ENCODE measurements around the gene PMM2.

PMM2 gene

DNA sequence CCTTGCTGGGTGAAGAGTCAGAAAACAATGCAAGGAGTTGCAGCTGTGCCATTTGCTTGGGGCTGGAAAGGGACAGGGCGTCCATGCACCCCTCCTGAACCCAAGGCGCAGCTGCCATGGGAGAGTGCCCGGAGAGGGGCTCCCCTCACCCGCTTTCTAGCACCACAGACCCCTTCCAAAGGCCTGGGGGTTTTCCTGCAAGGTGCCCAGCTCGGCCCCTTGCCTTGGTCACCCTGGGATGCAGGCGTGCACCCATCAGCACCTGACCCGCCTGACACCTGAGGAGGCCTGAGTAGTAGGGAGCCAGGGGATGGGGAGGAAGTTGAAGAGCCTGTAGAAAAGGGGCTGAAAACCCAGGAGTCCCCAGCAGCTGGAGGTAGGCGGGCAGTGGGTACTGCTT, 30.5 kb upstream of the PMM2 start (continued):
- TF ChIP-seq, protein P1, sequence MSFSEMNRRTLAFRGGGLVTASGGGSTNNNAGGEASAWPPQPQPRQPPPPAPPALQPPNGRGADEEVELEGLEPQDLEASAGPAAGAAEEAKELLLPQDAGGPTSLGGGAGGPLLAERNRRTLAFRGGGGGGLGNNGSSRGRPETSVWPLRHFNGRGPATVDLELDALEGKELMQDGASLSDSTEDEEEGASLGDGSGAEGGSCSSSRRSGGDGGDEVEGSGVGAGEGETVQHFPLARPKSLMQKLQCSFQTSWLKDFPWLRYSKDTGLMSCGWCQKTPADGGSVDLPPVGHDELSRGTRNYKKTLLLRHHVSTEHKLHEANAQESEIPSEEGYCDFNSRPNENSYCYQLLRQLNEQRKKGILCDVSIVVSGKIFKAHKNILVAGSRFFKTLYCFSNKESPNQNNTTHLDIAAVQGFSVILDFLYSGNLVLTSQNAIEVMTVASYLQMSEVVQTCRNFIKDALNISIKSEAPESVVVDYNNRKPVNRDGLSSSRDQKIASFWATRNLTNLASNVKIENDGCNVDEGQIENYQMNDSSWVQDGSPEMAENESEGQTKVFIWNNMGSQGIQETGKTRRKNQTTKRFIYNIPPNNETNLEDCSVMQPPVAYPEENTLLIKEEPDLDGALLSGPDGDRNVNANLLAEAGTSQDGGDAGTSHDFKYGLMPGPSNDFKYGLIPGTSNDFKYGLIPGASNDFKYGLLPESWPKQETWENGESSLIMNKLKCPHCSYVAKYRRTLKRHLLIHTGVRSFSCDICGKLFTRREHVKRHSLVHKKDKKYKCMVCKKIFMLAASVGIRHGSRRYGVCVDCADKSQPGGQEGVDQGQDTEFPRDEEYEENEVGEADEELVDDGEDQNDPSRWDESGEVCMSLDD (tag by site-specific recombination; IDR thresholded peaks at IDR 0.05) = no peak

DNA sequence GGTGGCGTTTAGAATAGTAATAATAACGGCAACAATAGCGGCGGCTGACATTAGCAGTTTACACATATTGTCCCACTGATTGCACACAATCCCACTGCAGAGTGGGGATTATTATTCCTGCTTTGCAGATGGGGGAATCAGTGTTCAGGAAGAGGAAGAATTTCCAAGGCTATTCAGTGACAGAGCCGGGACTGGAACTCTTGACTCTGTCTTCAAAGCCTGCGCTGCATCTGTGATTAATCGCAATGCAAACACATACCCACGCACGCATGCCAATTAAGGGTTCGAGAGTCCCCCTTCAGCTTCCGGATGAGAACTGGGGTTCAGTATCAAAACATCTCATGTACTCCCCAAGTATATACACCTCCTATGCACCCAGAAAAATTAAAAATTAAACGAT, 29.4 kb upstream of the PMM2 start:
- CTCF ChIA-PET = interaction anchor here (0.6 kb wide), 1 partner anchor 118 kb away, joined by 3 read pairs; no protein-coding TSS in a partner anchor
- no peak for TF ChIP-seq KLF10 (tag by site-specific recombination; IDR thresholded peaks at IDR 0.05)
- no peak for TF ChIP-seq ZNF785 (tag by site-specific recombination; IDR thresholded peaks at IDR 0.05)
- no peak for TF ChIP-seq ZNF792 (tag by site-specific recombination; IDR thresholded peaks at IDR 0.05)
- TF ChIP-seq, protein P2, sequence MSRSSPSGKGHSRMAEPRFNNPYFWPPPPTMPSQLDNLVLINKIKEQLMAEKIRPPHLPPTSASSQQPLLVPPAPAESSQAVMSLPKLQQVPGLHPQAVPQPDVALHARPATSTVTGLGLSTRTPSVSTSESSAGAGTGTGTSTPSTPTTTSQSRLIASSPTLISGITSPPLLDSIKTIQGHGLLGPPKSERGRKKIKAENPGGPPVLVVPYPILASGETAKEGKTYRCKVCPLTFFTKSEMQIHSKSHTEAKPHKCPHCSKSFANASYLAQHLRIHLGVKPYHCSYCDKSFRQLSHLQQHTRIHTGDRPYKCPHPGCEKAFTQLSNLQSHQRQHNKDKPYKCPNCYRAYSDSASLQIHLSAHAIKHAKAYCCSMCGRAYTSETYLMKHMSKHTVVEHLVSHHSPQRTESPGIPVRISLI (tag by site-specific recombination; IDR thresholded peaks at IDR 0.05) = no peak
- TF ChIP-seq, protein P3, sequence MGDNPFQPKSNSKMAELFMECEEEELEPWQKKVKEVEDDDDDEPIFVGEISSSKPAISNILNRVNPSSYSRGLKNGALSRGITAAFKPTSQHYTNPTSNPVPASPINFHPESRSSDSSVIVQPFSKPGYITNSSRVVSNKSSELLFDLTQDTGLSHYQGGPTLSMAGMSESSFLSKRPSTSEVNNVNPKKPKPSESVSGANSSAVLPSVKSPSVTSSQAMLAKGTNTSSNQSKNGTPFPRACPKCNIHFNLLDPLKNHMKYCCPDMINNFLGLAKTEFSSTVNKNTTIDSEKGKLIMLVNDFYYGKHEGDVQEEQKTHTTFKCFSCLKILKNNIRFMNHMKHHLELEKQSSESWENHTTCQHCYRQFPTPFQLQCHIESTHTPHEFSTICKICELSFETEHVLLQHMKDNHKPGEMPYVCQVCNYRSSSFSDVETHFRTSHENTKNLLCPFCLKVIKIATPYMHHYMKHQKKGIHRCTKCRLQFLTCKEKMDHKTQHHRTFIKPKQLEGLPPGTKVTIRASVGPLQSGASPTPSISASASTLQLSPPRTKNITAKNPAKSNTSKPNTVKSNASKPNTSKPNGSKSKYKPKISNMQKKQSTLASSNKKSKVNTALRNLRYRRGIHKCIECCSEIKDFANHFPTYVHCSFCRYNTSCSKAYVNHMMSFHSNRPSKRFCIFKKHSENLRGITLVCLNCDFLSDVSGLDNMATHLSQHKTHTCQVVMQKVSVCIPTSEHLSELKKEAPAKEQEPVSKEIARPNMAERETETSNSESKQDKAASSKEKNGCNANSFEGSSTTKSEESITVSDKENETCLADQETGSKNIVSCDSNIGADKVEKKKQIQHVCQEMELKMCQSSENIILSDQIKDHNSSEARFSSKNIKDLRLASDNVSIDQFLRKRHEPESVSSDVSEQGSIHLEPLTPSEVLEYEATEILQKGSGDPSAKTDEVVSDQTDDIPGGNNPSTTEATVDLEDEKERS (tag by site-specific recombination; IDR thresholded peaks at IDR 0.05) = no peak
- no peak for TF ChIP-seq ZNF571 (tag by site-specific recombination; IDR thresholded peaks at IDR 0.05)
- no peak for TF ChIP-seq ZNF140 (tag by site-specific recombination; IDR thresholded peaks at IDR 0.05)
- POLR2A ChIA-PET = no interaction called here
- Histone ChIP-seq H3K27ac (ENCODE audit: extremely low read depth, low read depth, low read length) (no peak overlapping the region), H3K4me3 (ENCODE audit: low read depth, low read length) (no peak overlapping the region), H3K4me1 (ENCODE audit: control insufficient read depth, insufficient read depth, low read length) (no peaks in the 10 kb centered on the region), H3K9me3 (ENCODE audit: control insufficient read depth, insufficient read depth, low read depth, low read length) (no peaks in the 10 kb centered on the region), H3K36me3 (ENCODE audit: control insufficient read depth in 2 of 2, insufficient read depth in 1 of 2, low read length in 2 of 2) (peaks cover 0 to 28% of the 10 kb centered on the region in 2 experiments; a peak in 1 of 3 replicates)

DNA sequence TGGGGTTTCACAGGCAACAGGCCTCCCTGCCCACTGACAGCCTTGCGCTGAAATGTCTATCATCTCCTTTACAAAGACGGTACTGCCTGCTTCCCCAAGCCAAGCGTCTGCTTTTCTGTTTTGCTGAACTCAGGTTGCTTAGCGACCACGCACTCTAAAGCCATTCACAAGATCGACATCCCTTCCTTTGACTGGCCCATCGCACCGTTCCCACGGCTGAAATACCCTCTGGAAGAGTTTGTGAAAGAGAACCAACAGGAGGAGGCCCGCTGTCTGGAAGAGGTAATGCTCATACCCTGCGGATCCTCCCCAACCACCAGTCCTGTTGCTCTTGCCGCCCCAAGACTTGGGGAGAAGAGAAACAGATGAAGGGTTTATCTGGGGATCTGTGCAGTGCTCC, 28.9 kb upstream of the PMM2 start:
- peaks cover 0 to 31% of the 10 kb centered on the region in 2 experiments; a peak in 1 of 3 replicates for H3K36me3 ChIP-seq (ENCODE audit: control insufficient read depth in 2 of 2, insufficient read depth in 1 of 2, low read length in 2 of 2)
- ChIA-PET POLR2A (no interaction called here), CTCF (no interaction called here)
- no peak overlapping the region for H3K27ac ChIP-seq (ENCODE audit: extremely low read depth, low read depth, low read length)
- TF ChIP-seq, protein P4, sequence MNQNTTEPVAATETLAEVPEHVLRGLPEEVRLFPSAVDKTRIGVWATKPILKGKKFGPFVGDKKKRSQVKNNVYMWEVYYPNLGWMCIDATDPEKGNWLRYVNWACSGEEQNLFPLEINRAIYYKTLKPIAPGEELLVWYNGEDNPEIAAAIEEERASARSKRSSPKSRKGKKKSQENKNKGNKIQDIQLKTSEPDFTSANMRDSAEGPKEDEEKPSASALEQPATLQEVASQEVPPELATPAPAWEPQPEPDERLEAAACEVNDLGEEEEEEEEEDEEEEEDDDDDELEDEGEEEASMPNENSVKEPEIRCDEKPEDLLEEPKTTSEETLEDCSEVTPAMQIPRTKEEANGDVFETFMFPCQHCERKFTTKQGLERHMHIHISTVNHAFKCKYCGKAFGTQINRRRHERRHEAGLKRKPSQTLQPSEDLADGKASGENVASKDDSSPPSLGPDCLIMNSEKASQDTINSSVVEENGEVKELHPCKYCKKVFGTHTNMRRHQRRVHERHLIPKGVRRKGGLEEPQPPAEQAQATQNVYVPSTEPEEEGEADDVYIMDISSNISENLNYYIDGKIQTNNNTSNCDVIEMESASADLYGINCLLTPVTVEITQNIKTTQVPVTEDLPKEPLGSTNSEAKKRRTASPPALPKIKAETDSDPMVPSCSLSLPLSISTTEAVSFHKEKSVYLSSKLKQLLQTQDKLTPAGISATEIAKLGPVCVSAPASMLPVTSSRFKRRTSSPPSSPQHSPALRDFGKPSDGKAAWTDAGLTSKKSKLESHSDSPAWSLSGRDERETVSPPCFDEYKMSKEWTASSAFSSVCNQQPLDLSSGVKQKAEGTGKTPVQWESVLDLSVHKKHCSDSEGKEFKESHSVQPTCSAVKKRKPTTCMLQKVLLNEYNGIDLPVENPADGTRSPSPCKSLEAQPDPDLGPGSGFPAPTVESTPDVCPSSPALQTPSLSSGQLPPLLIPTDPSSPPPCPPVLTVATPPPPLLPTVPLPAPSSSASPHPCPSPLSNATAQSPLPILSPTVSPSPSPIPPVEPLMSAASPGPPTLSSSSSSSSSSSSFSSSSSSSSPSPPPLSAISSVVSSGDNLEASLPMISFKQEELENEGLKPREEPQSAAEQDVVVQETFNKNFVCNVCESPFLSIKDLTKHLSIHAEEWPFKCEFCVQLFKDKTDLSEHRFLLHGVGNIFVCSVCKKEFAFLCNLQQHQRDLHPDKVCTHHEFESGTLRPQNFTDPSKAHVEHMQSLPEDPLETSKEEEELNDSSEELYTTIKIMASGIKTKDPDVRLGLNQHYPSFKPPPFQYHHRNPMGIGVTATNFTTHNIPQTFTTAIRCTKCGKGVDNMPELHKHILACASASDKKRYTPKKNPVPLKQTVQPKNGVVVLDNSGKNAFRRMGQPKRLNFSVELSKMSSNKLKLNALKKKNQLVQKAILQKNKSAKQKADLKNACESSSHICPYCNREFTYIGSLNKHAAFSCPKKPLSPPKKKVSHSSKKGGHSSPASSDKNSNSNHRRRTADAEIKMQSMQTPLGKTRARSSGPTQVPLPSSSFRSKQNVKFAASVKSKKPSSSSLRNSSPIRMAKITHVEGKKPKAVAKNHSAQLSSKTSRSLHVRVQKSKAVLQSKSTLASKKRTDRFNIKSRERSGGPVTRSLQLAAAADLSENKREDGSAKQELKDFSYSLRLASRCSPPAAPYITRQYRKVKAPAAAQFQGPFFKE (tag by site-specific recombination; IDR thresholded peaks at IDR 0.05; ENCODE audit: borderline replicate concordance) = no peak
- no peaks in the 10 kb centered on the region for H3K9me3 ChIP-seq (ENCODE audit: control insufficient read depth, insufficient read depth, low read depth, low read length)
- no peak overlapping the region for H3K4me3 ChIP-seq (ENCODE audit: low read depth, low read length)
- no peaks in the 10 kb centered on the region for H3K4me1 ChIP-seq (ENCODE audit: control insufficient read depth, insufficient read depth, low read length)
